SK-N-SH treated with all-trans-retinoic acid at 6 μM for 48 hours (cell line): ENCODE measurements around the gene CPSF4L.

Source experiments
- ATAC-seq: fragments of 200-7000 bp; cut with Tn5 transposase; 3 replicates; pipeline ENCODE4 v1.9.1; 2020; ENCODE audit warnings: mild to moderate bottlenecking, moderate library complexity
- ARNTL ChIP-seq: fragments of 450-650 bp; formaldehyde crosslinking; IDR thresholded peaks from 2 replicates; pipeline ENCODE4 v1.5.0; 2020; ENCODE audit warnings: low read depth, mild to moderate bottlenecking, moderate library complexity, borderline replicate concordance
- BACH2 ChIP-seq: fragments of 250-450 bp; sonication (Bioruptor Pico); IDR thresholded peaks from 2 replicates; pipeline ENCODE4 v1.9.0; 2021; ENCODE audit warnings: mild to moderate bottlenecking, borderline replicate concordance
- CREB5 ChIP-seq: fragments of 250-450 bp; sonication (Bioruptor Pico); IDR thresholded peaks from 2 replicates; pipeline ENCODE4 v1.5.1; 2020; ENCODE audit warnings: low read depth, mild to moderate bottlenecking, moderate library complexity
- CSDC2 ChIP-seq: fragments of 250-450 bp; sonication (Bioruptor Pico); IDR thresholded peaks from 2 replicates; pipeline ENCODE4 v1.5.0; 2020; ENCODE audit warnings: mild to moderate bottlenecking, moderate library complexity
- CSRNP3 ChIP-seq: fragments of 250-450 bp; sonication (Bioruptor Pico); IDR thresholded peaks from 2 replicates; pipeline ENCODE4 v1.5.1; 2021; ENCODE audit warnings: mild to moderate bottlenecking, moderate library complexity
- ESRRG ChIP-seq: fragments of 250-450 bp; sonication (Bioruptor Pico); IDR thresholded peaks from 2 replicates; pipeline ENCODE4 v1.6.1; 2021; ENCODE audit warnings: mild to moderate bottlenecking
- GLIS3 ChIP-seq: fragments of 250-450 bp; sonication (Bioruptor Pico); IDR thresholded peaks from 2 replicates; pipeline ENCODE4 v1.5.0; 2020; ENCODE audit warnings: mild to moderate bottlenecking, moderate library complexity
- ISL1 ChIP-seq: fragments of 250-450 bp; sonication (Bioruptor Pico); IDR thresholded peaks from 2 replicates; pipeline ENCODE4 v2.1.2; 2022; ENCODE audit warnings: mild to moderate bottlenecking, moderate library complexity
- OSR1 ChIP-seq: fragments of 250-450 bp; sonication (Bioruptor Pico); IDR thresholded peaks from 2 replicates; pipeline ENCODE4 v1.8.0; 2022; ENCODE audit warnings: moderate library complexity, mild to moderate bottlenecking, inconsistent platforms
- POU6F1 ChIP-seq: fragments of 250-450 bp; sonication (Bioruptor Pico); IDR thresholded peaks from 2 replicates; pipeline ENCODE4 v1.8.0; 2021; ENCODE audit warnings: low read depth, mild to moderate bottlenecking, moderate library complexity, borderline replicate concordance
- RARB ChIP-seq: fragments of 250-450 bp; sonication (Bioruptor Pico); IDR thresholded peaks from 2 replicates; pipeline ENCODE4 v1.8.0; 2021; ENCODE audit warnings: mild to moderate bottlenecking, moderate library complexity
- SNAI2 ChIP-seq: fragments of 250-450 bp; sonication (Bioruptor Pico); IDR thresholded peaks from 2 replicates; pipeline ENCODE4 v1.5.0; 2020; ENCODE audit warnings: mild to moderate bottlenecking, moderate library complexity
- TCF4 ChIP-seq: fragments of 250-450 bp; sonication (Bioruptor Pico); IDR thresholded peaks from 2 replicates; pipeline ENCODE4 v1.8.0; 2021; ENCODE audit warnings: mild to moderate bottlenecking, moderate library complexity, borderline replicate concordance
- TOX ChIP-seq: fragments of 250-450 bp; sonication (Bioruptor Pico); IDR thresholded peaks from 2 replicates; pipeline ENCODE4 v1.8.0; 2021; ENCODE audit warnings: mild to moderate bottlenecking, moderate library complexity, borderline replicate concordance
- ZC3H10 ChIP-seq: fragments of 250-450 bp; sonication (Bioruptor Pico); IDR thresholded peaks from 2 replicates; pipeline ENCODE4 v1.5.1; 2021; ENCODE audit warnings: mild to moderate bottlenecking, moderate library complexity
- ZFP3 ChIP-seq: fragments of 250-450 bp; sonication (Bioruptor Pico); IDR thresholded peaks from 2 replicates; pipeline ENCODE4 v1.5.0; 2020; ENCODE audit warnings: mild to moderate bottlenecking, moderate library complexity
- ZNF565 ChIP-seq: fragments of 450-650 bp; formaldehyde crosslinking; conservative IDR thresholded peaks from 2 replicates; pipeline ENCODE4 v1.5.0; 2020; ENCODE audit warnings: low read depth, mild to moderate bottlenecking, moderate library complexity
- ZNF70 ChIP-seq: fragments of 450-650 bp; formaldehyde crosslinking; IDR thresholded peaks from 2 replicates; pipeline ENCODE4 v1.5.0; 2020; ENCODE audit warnings: mild to moderate bottlenecking, moderate library complexity
- TF ChIP-seq, protein P1 (sequence below): fragments of 250-450 bp; sonication (Bioruptor Pico); IDR thresholded peaks from 2 replicates; pipeline ENCODE4 v1.8.0; 2020; ENCODE audit warnings: mild to moderate bottlenecking, moderate library complexity, borderline replicate concordance

Gene CPSF4L

DNA sequence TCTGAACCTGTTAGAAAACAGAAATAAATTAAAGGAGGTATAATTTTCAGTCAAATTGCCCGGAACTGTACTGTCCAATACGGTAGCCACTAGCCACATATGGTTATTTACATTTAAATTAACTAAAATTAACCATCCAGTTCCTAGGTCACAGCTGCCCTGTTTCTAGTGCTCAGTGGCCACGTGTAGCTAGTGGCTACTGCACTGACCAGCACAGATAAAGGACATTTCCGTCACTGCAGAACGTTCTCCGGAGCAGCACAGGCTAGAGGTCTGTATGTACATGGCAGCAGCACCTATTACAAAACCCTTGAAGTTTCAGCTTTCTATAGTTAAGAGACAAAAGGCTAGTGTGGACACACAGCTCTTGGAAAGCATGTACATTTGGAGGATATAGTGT is 33.7 kb downstream of the CPSF4L start:
- TF ChIP-seq CREB5 (CRISPR knock-in tag), result no peak
- TF ChIP-seq ARNTL (CRISPR knock-in tag), result no peak
- no peak for TF ChIP-seq CSDC2 (CRISPR knock-in tag)
- TF ChIP-seq SNAI2 (CRISPR knock-in tag), result no peak
- TF ChIP-seq OSR1 (CRISPR knock-in tag), result no peak
- TF ChIP-seq RARB (CRISPR knock-in tag), result no peak
- TF ChIP-seq ZNF70, result no peak
- TF ChIP-seq POU6F1, result no peak
- no peak for TF ChIP-seq BACH2 (CRISPR knock-in tag)
- no peak for TF ChIP-seq ZFP3 (CRISPR knock-in tag)
- TF ChIP-seq, protein P1, sequence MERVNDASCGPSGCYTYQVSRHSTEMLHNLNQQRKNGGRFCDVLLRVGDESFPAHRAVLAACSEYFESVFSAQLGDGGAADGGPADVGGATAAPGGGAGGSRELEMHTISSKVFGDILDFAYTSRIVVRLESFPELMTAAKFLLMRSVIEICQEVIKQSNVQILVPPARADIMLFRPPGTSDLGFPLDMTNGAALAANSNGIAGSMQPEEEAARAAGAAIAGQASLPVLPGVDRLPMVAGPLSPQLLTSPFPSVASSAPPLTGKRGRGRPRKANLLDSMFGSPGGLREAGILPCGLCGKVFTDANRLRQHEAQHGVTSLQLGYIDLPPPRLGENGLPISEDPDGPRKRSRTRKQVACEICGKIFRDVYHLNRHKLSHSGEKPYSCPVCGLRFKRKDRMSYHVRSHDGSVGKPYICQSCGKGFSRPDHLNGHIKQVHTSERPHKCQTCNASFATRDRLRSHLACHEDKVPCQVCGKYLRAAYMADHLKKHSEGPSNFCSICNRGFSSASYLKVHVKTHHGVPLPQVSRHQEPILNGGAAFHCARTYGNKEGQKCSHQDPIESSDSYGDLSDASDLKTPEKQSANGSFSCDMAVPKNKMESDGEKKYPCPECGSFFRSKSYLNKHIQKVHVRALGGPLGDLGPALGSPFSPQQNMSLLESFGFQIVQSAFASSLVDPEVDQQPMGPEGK (CRISPR knock-in tag), result no peak
- TF ChIP-seq ISL1, result no peak
- no peak for TF ChIP-seq GLIS3 (CRISPR knock-in tag)
- TF ChIP-seq ZC3H10 (CRISPR knock-in tag), result no peak
- no peak for TF ChIP-seq ZNF565 (CRISPR knock-in tag)
- TF ChIP-seq TCF4 (CRISPR knock-in tag), result no peak
- no peak for ATAC-seq

DNA sequence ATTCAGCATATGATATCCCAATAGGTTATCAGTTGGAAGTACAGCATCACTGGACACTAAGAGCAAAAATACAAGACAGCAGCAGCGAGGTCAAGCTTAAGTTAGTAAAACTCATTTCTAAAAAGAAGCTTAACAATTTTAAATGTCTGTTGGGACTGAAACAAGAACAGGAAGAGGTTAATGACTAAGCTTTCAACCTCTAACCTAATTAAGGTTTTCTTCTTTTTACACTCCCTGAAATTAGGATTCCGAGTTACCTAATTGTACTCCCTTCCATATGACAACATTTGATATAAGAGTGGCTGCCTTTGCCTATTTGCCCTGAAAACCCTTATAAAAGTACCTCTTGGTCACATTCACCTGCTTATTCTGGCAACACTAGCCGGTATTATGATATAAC is 34.3 kb downstream of the CPSF4L start:
- ATAC-seq, result no peak
- TF ChIP-seq ESRRG (CRISPR knock-in tag) (no peak), ZFP3 (CRISPR knock-in tag) (no peak), RARB (CRISPR knock-in tag) (no peak), CREB5 (CRISPR knock-in tag) (no peak), TOX (CRISPR knock-in tag) (no peak), ZC3H10 (CRISPR knock-in tag) (no peak), ISL1 (no peak), POU6F1 (no peak), BACH2 (CRISPR knock-in tag) (no peak), SNAI2 (CRISPR knock-in tag) (no peak), ZNF565 (CRISPR knock-in tag) (no peak), TCF4 (CRISPR knock-in tag) (no peak), CSRNP3 (CRISPR knock-in tag) (no peak), OSR1 (CRISPR knock-in tag) (no peak), GLIS3 (CRISPR knock-in tag) (no peak)
- TF ChIP-seq, protein P1 (CRISPR knock-in tag), result no peak
